ENCODE results near the gene FAM168A.

Gene FAM168A

DNA sequence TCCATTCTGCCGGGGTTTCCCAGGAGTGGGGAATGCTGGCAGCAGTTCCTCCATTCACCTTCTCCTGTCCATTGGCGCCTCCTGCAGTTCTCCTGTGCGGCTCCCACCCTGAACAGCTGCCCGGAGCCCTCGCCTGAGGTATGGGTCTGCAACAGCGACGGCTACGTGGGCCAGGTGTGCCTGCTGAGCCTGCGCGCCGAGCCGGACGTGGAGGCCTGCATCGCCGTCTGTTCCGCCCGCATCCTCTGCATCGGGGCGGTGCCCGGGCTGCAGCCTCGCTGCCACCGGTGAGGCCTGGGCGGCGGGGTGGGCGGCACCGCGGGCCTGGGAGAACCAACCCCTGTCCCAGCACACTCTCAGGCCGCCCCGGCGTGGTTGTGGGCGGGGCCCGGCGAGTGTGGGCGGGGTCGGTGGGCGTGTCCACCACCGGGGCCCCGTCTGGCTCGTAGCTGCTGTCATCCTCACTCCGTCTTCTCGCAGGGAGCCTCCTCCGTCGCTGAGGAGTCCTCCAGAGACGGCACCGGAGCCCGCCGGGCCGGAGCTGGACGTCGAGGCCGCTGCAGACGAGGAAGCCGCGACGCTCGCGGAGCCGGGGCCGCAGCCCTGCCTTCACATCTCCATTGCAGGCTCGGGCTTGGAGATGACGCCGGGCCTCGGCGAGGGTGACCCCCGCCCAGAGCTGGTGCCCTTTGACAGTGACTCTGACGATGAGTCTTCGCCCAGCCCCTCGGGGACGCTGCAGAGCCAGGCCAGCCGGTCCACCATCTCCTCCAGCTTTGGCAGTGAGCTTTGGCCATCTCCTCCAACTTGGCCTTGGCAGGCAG is 235.7 kb downstream of the FAM168A start:
- TF ChIP-seq, protein P1, sequence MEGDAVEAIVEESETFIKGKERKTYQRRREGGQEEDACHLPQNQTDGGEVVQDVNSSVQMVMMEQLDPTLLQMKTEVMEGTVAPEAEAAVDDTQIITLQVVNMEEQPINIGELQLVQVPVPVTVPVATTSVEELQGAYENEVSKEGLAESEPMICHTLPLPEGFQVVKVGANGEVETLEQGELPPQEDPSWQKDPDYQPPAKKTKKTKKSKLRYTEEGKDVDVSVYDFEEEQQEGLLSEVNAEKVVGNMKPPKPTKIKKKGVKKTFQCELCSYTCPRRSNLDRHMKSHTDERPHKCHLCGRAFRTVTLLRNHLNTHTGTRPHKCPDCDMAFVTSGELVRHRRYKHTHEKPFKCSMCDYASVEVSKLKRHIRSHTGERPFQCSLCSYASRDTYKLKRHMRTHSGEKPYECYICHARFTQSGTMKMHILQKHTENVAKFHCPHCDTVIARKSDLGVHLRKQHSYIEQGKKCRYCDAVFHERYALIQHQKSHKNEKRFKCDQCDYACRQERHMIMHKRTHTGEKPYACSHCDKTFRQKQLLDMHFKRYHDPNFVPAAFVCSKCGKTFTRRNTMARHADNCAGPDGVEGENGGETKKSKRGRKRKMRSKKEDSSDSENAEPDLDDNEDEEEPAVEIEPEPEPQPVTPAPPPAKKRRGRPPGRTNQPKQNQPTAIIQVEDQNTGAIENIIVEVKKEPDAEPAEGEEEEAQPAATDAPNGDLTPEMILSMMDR (IDR thresholded peaks at IDR 0.05; ENCODE audit: low read depth, low read length), result no peak
- no peak for DNase-seq (ENCODE audit: extremely low read depth, low read depth)

DNA sequence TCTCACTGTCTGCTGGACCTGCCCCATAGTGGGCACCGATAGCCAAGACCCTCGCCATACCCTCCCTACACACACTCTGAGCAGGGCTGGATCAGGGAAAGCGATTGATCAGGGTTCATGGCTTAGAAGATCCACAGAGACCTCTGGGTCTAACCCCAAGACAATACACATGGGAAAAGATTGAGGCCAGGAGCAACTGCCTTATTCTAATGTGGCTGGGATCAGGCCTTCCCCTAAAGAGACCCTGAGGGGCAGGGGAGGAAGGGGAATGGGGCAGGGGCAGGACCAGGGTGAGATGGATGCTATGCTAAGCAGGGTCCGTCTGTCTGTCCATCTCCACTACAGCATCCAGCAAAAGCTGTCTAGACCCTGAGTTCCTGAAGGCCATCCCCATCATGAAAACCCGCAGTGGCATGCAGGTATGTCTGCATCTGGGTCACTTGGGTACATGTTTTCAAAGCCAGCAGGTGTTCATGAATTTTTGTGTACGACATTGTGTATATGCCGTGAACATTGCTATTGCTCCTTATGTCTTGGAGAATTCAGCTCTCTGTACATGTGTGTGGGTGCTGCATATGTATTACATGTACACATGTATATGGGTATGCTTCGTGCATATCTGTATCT is 237.1 kb downstream of the FAM168A start:
- TF ChIP-seq, protein P1 (IDR thresholded peaks at IDR 0.05; ENCODE audit: low read depth, low read length), result no peak
- DNase-seq (ENCODE audit: extremely low read depth, low read depth), result no peak

DNA sequence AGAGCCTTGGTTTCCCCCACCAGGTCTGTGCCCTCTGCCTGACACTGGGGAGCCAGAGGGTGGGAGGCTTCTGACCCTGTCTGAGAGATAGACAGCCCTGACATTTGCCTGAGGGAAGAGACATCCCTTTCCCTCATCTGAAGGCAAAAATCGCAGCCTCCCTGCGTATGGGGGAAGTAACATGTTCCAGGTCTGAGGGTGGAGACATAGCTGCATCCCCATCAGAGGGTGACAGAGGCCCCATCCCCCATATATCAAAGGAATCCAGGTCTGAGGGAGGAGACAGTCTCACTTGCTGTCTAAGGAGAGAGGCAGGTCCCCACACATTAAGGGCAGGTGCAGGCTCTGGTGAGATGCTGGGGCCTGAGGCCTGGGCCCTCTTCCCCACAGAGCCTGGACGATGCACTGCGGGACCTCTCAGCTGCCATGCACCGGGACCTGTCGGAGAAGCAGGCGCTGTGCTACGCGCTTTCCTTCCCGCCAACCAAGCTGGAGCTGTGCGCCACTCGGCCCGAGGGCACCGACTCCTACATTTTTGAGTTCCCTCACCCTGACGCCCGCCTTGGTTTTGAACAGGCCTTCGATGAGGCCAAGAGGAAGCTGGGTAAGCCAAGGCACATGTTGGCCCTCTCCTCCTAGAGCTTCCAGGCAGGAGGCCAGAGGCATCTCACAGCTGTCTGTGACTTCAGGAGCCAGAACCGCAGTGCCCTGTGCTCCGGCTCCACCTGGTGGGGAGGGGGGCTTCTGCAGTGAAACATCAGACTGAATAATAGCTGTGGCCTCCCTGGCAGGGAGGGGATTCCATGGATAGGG is 237.8 kb downstream of the FAM168A start:
- DNase-seq (ENCODE audit: extremely low read depth, low read depth), result no peak
- TF ChIP-seq, protein P1 (IDR thresholded peaks at IDR 0.05; ENCODE audit: low read depth, low read length), result peak; percentile 38

DNA sequence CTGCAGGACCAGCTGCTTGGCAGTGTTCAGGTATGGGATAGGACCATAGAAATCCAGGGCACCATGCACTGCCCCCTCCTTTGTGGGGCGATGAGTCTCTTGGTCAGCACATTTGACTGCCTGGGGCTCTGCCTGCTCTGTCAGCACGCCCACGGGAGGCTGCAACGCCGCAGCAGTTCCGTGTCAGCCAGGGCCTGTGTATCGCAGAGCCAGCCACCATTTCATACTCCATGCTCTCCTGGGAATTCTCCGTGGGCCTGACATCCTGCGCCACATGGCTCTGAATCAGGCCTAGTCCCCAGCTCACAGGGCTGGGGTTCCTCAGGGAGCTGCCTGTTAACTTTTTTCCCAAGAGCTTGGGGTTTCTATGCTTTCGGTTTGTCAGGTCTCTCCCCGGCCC is 238.6 kb downstream of the FAM168A start:
- no peak for DNase-seq (ENCODE audit: extremely low read depth, low read depth)
- TF ChIP-seq, protein P1 (IDR thresholded peaks at IDR 0.05; ENCODE audit: low read depth, low read length), result no peak

DNA sequence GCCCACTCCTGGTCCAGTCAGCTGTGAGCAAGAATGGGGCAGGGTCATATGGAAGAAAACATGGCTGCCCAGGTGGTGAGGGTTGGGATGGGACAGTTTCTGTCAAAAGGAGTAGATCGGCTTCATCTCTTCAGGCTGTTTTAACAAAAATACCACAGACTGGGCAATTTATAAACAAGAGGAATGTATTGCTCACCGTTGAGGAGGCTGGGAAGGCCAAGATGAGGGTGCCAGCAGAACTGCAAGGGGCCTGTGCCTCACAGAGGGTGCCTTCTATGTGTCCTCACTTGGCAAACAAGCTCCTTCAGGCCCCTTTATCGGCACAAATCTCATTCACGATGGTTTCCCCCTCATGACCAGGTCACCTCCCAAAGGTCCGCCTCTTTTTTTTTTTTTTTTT is 239.8 kb downstream of the FAM168A start:
- TF ChIP-seq, protein P1 (IDR thresholded peaks at IDR 0.05; ENCODE audit: low read depth, low read length), result no peak
- no peak for DNase-seq (ENCODE audit: extremely low read depth, low read depth)

DNA sequence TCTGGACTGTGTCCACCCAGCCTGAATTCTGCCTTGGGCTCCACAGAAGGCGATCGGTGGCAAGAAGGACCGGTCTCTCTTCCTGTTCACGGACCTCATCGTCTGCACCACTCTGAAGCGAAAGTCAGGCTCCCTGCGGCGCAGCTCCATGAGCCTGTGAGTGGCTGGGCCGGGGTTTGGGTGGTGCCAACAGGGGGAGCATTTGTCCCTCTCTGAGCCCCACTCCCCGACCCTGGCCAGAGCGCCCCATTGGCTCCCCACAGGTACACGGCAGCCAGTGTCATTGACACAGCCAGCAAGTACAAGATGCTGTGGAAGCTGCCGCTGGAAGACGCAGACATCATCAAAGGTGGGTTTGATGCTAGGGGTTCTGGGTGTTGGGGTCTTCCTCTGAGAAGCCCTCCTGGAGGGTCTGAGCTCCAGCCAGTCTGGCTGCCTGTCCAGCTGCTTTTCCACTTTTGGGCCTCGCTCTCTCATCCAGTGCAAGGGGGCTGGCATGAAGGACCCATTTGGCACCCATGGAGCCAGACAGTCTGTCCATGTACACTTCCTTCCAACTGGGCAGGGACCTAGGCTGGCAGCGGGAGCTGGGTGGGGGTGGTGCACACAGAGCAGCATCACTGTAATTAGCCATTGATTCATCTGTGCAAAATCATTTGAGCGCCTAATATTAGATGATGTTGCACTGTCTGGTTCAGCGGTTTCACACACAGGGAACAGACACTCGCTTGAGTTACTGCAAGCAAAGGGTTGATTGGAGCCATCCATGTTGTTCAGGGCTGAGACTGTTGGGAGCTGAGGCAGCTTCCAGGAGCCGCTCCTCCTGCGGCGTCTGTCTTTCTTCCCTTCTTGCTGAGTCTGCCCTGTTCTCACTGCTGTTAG is 240.7 kb downstream of the FAM168A start:
- TF ChIP-seq, protein P1 (IDR thresholded peaks at IDR 0.05; ENCODE audit: low read depth, low read length), result no peak
- no peak for DNase-seq (ENCODE audit: extremely low read depth, low read depth)

All from AG09319 (cell line).